Endothelial cell of umbilical vein (primary cell): ENCODE data around the gene CAV2.

ENCODE experiments used
- FOS ChIP-seq: IDR thresholded peaks from 2 replicates; pipeline ENCODE4 v1.6.1; 2011; ENCODE audit warnings: mild to moderate bottlenecking, low read length, moderate library complexity, borderline replicate concordance; ENCODE audit not compliant: insufficient read depth
- GATA2 ChIP-seq: IDR thresholded peaks from 2 replicates; pipeline ENCODE4 v1.7.0; 2011; ENCODE audit warnings: low read depth, mild to moderate bottlenecking, moderate library complexity, mixed read lengths, low read length; ENCODE audit not compliant: insufficient read length, insufficient read depth
- JUN ChIP-seq: IDR thresholded peaks from 2 replicates; pipeline ENCODE4 v1.6.1; 2011; ENCODE audit warnings: borderline replicate concordance, low read depth; ENCODE audit not compliant: insufficient read length, insufficient read depth
- MYC ChIP-seq: IDR thresholded peaks from one replicate; pipeline ENCODE4 v1.6.1; 2011; ENCODE audit warnings: mild to moderate bottlenecking, low read depth, low read length
- POLR2A ChIP-seq: IDR thresholded peaks from 2 replicates; pipeline ENCODE4 v1.6.1; 2012; ENCODE audit warnings: low read depth, mild to moderate bottlenecking, control low read depth, low read length
- POLR2AphosphoS5 ChIP-seq: IDR thresholded peaks from 2 replicates; pipeline ENCODE4 v1.6.1; 2012; ENCODE audit warnings: low read depth, mild to moderate bottlenecking, control low read depth, low read length, moderate library complexity; ENCODE audit not compliant: insufficient read depth
- TF ChIP-seq, protein P1 (sequence below), 2 donors: IDR thresholded peaks; 1 replicate in 1 of 2; 2 replicates in 1 of 2; pipeline ENCODE4 v1.5.1; 2011; ENCODE audit warnings: low read length in 2 of 2, mild to moderate bottlenecking in 2 of 2, moderate library complexity in 2 of 2, control low read depth in 1 of 2, inconsistent platforms in 1 of 2, low read depth in 1 of 2; ENCODE audit not compliant: insufficient read depth in 1 of 2; ENCODE audit errors: extremely low read depth in 1 of 2
- TF ChIP-seq, protein P2 (sequence below): IDR thresholded peaks from 2 replicates; pipeline ENCODE4 v1.6.1; 2011; ENCODE audit not compliant: insufficient read depth, insufficient read length

GRCh38 chr7:116518961-116519360, 19.4 kb downstream of the CAV2 start:
- no peak for TF ChIP-seq POLR2AphosphoS5
- TF ChIP-seq FOS: no peak
- no peak for TF ChIP-seq POLR2A
- TF ChIP-seq, protein P1, sequence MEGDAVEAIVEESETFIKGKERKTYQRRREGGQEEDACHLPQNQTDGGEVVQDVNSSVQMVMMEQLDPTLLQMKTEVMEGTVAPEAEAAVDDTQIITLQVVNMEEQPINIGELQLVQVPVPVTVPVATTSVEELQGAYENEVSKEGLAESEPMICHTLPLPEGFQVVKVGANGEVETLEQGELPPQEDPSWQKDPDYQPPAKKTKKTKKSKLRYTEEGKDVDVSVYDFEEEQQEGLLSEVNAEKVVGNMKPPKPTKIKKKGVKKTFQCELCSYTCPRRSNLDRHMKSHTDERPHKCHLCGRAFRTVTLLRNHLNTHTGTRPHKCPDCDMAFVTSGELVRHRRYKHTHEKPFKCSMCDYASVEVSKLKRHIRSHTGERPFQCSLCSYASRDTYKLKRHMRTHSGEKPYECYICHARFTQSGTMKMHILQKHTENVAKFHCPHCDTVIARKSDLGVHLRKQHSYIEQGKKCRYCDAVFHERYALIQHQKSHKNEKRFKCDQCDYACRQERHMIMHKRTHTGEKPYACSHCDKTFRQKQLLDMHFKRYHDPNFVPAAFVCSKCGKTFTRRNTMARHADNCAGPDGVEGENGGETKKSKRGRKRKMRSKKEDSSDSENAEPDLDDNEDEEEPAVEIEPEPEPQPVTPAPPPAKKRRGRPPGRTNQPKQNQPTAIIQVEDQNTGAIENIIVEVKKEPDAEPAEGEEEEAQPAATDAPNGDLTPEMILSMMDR (IDR thresholded peaks at IDR 0.05; ENCODE audit: extremely low read depth in 1 of 2, insufficient read depth in 1 of 2, low read depth in 1 of 2, low read length in 2 of 2): no peak
- TF ChIP-seq MYC: no peak
- TF ChIP-seq JUN: no peak
- no peak for TF ChIP-seq GATA2
- TF ChIP-seq, protein P2, sequence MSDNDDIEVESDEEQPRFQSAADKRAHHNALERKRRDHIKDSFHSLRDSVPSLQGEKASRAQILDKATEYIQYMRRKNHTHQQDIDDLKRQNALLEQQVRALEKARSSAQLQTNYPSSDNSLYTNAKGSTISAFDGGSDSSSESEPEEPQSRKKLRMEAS: no peak
